SK-N-SH (cell line): Measurements from ENCODE around the gene HBA1. TPM values are rescaled to one million over a fixed set of nuclear protein-coding genes. Genes with fewer than 3 reads are reported as not detected.

Experiments
- CTCF ChIA-PET: fragments of 300-600, 350-600 bp; formaldehyde crosslinking; extraction: SDS; loops from one replicate; lab custom pipeline; 2021; lab: Yijun Ruan, JAX
- POLR2A ChIA-PET: fragments of 350-600 bp; sonication (Branson Sonifier 250); formaldehyde crosslinking; extraction: SDS; loops from one replicate; lab custom pipeline; 2020; ENCODE audit warnings: antibody characterized with exemption, inconsistent platforms; lab: Yijun Ruan, JAX
- DNase-seq: peaks from one replicate; pipeline ENCODE4 v3.0.0; 2012
- H2AFZ ChIP-seq: fragments of 200-600 bp; sonication (generic); 2 replicates; pipeline ENCODE4 v1.8.1; 2016; ENCODE audit warnings: antibody characterized with exemption, mild to moderate bottlenecking, low read depth
- H3F3A ChIP-seq: fragments of 200-600 bp; sonication (generic); replicated peaks from 2 replicates; pipeline ENCODE3; 2016; ENCODE audit warnings: antibody characterized with exemption, mild to moderate bottlenecking; ENCODE audit not compliant: insufficient read depth
- H3K27ac ChIP-seq, 2 experiments: fragments of 200-500 bp in 1 of 2; fragments of 200-600 bp in 1 of 2; sonication (Bioruptor generic) in 1 of 2; sonication (generic), shearing (Covaris generic) in 1 of 2; 2 replicates each; pipeline versions ENCODE4 v1.5.1 to v1.6.1; 2014 to 2016; ENCODE audit warnings: low read depth in 2 of 2, inconsistent platforms in 1 of 2, low read length in 1 of 2, mild to moderate bottlenecking in 1 of 2, mixed read lengths in 1 of 2
- H3K27me3 ChIP-seq: fragments of 200-600 bp; sonication (generic), shearing (Covaris generic); 2 replicates; pipeline ENCODE4 v1.6.1; 2016; ENCODE audit warnings: mixed run types; ENCODE audit not compliant: insufficient read depth
- H3K36me3 ChIP-seq, 2 experiments: fragments of 200-500 bp in 1 of 2; fragments of 200-600 bp in 1 of 2; sonication (Bioruptor generic) in 1 of 2; sonication (generic) in 1 of 2; replicated peaks in 1 of 2; 2 replicates each; pipeline versions ENCODE3 to v1.5.1; 2014 to 2016; ENCODE audit warnings: low read length in 1 of 2, mild to moderate bottlenecking in 1 of 2; ENCODE audit not compliant: insufficient read depth in 2 of 2, control insufficient read depth in 1 of 2
- H3K4me1 ChIP-seq, 2 experiments: fragments of 200-500 bp in 1 of 2; fragments of 200-600 bp in 1 of 2; sonication (Bioruptor generic) in 1 of 2; sonication (generic), shearing (Covaris generic) in 1 of 2; 2 replicates each; pipeline versions ENCODE4 v1.5.1 to v1.6.1; 2014 to 2016; ENCODE audit warnings: low read depth in 1 of 2, low read length in 1 of 2, mixed run types in 1 of 2; ENCODE audit not compliant: insufficient read depth in 2 of 2, control insufficient read depth in 1 of 2
- H3K4me2 ChIP-seq: fragments of 200-600 bp; sonication (generic), shearing (Covaris generic); 2 replicates; pipeline ENCODE4 v1.6.1; 2017; ENCODE audit warnings: mixed run types
- H3K4me3 ChIP-seq, 2 experiments: fragments of 200-500 bp in 1 of 2; fragments of 200-600 bp in 1 of 2; sonication (Bioruptor generic) in 1 of 2; sonication (generic), shearing (Covaris generic) in 1 of 2; 2 replicates each; pipeline versions ENCODE4 v1.5.1 to v1.8.1; 2014 to 2016; ENCODE audit warnings: low read depth in 2 of 2, inconsistent platforms in 1 of 2, low read length in 1 of 2, mild to moderate bottlenecking in 1 of 2, mixed read lengths in 1 of 2, moderate library complexity in 1 of 2
- H3K79me2 ChIP-seq: fragments of 200-600 bp; sonication (generic); 2 replicates; pipeline ENCODE4 v1.8.1; 2017; ENCODE audit warnings: mild to moderate bottlenecking; ENCODE audit not compliant: insufficient read depth
- H3K9ac ChIP-seq: fragments of 200-600 bp; sonication (generic); 2 replicates; pipeline ENCODE4 v1.6.1; 2017; ENCODE audit warnings: mixed run types
- H3K9me2 ChIP-seq: fragments of 200-600 bp; sonication (generic); 2 replicates; pipeline ENCODE4 v1.6.1; 2017; ENCODE audit warnings: mixed run types
- H3K9me3 ChIP-seq: fragments of 200-600 bp; sonication (generic); 2 replicates; pipeline ENCODE4 v1.6.1; 2017; ENCODE audit warnings: mixed run types, mild to moderate bottlenecking, moderate library complexity
- H4K20me1 ChIP-seq: fragments of 200-600 bp; sonication (generic); 2 replicates; pipeline ENCODE4 v1.6.1; 2017; ENCODE audit warnings: mild to moderate bottlenecking, mixed run types; ENCODE audit not compliant: insufficient read depth
- CHD2 ChIP-seq: fragments of 150-350 bp; IDR thresholded peaks from 2 replicates; pipeline ENCODE4 v1.6.1; 2018; ENCODE audit warnings: low read length; ENCODE audit not compliant: partially characterized antibody
- EP300 ChIP-seq, 2 experiments: IDR thresholded peaks; 2 replicates each; pipeline versions ENCODE4 v1.4.0 to v1.6.1; 2012; ENCODE audit warnings: borderline replicate concordance in 1 of 2, low read depth in 1 of 2, low read length in 1 of 2
- EZH2phosphoT487 ChIP-seq: fragments of 200-600 bp; sonication (generic); IDR thresholded peaks from 2 replicates; pipeline ENCODE4 v1.6.1; 2017; ENCODE audit warnings: low read depth, mixed run types, mild to moderate bottlenecking, antibody characterized with exemption, moderate library complexity, borderline replicate concordance
- FOXJ3 ChIP-seq: sonication (generic); formaldehyde crosslinking; IDR thresholded peaks from 2 replicates; pipeline ENCODE4 v1.5.1; 2020; ENCODE audit warnings: mild to moderate bottlenecking, missing genetic modification reagents
- FOXM1 ChIP-seq: IDR thresholded peaks from 2 replicates; pipeline ENCODE4 v1.4.0; 2012; ENCODE audit warnings: low read depth, mild to moderate bottlenecking
- GABPA ChIP-seq: IDR thresholded peaks from 2 replicates; pipeline ENCODE4 v1.4.0; 2012; ENCODE audit warnings: low read depth, mild to moderate bottlenecking
- GATA2 ChIP-seq: sonication (generic); formaldehyde crosslinking; IDR thresholded peaks from 2 replicates; pipeline ENCODE4 v1.5.0; 2020; ENCODE audit warnings: mild to moderate bottlenecking, missing genetic modification reagents
- MEF2A ChIP-seq: IDR thresholded peaks from 2 replicates; pipeline ENCODE4 v1.4.0; 2012; ENCODE audit warnings: low read depth, borderline replicate concordance
- MXI1 ChIP-seq: IDR thresholded peaks from 2 replicates; pipeline ENCODE4 v1.6.1; 2012; ENCODE audit warnings: mild to moderate bottlenecking, low read depth, low read length, improper control_type of control experiment
- NRF1 ChIP-seq: IDR thresholded peaks from 2 replicates; pipeline ENCODE4 v1.6.1; 2012; ENCODE audit warnings: low read depth, mild to moderate bottlenecking, low read length
- RAD21 ChIP-seq: IDR thresholded peaks from 2 replicates; pipeline ENCODE4 v1.6.1; 2012; ENCODE audit warnings: mild to moderate bottlenecking, low read length
- REST ChIP-seq: IDR thresholded peaks from 2 replicates; pipeline ENCODE4 v1.6.1; 2012; ENCODE audit warnings: mild to moderate bottlenecking, low read depth, low read length, moderate library complexity
- RXRA ChIP-seq: IDR thresholded peaks from 2 replicates; pipeline ENCODE4 v1.4.0; 2012; ENCODE audit warnings: low read depth, mild to moderate bottlenecking, borderline replicate concordance
- SMC3 ChIP-seq: IDR thresholded peaks from 2 replicates; pipeline ENCODE4 v1.6.1; 2012; ENCODE audit warnings: low read depth, low read length, improper control_type of control experiment
- TAF1 ChIP-seq: IDR thresholded peaks from 2 replicates; pipeline ENCODE4 v1.6.1; 2012; ENCODE audit warnings: low read depth, mild to moderate bottlenecking, low read length, moderate library complexity, borderline replicate concordance
- USF1 ChIP-seq: IDR thresholded peaks from 2 replicates; pipeline ENCODE4 v1.4.0; 2012; ENCODE audit warnings: low read depth, borderline replicate concordance
- USF2 ChIP-seq: fragments of 150-350 bp; IDR thresholded peaks from 2 replicates; pipeline ENCODE4 v1.6.1; 2017; ENCODE audit warnings: antibody characterized with exemption, low read length, low read depth, borderline replicate concordance
- WGBS: methylation state at CpG from one replicate; pipeline ENCODE4 v1.1.6; 2017; ENCODE audit warnings: low lambda C conversion rate; 5-methylcytosine and 5-hydroxymethylcytosine counted together
- polyA plus RNA-seq, 3 experiments: library from polyadenylated mRNA; depleted of rRNA; stranded (reverse); fragments of >200 nt; gene quantifications; 2 replicates each; pipeline ENCODE4 v1.2.3, GENCODE V29; 2012

HBA1 gene
- polyA plus RNA-seq, 1 of the 3 experiments (the other 2 are of a cell fraction): not detected

GRCh38 chr16:177981-178667 lies 1.6 kb downstream of the HBA1 start (continued):
- no peak for TF ChIP-seq REST
- no peak for TF ChIP-seq NRF1
- no peak for TF ChIP-seq FOXJ3 (CRISPR knock-in tag)
- TF ChIP-seq USF1: no peak
- TF ChIP-seq MEF2A: no peak
- TF ChIP-seq FOXM1: no peak
- TF ChIP-seq TAF1: no peak
- TF ChIP-seq RXRA: no peak
- no peak for TF ChIP-seq GATA2 (CRISPR knock-in tag)
- TF ChIP-seq MXI1: no peak
- TF ChIP-seq EP300 (IDR thresholded peaks at IDR 0.05; ENCODE audit: borderline replicate concordance in 1 of 2, low read depth in 1 of 2, low read length in 1 of 2): no peak
- no peak for TF ChIP-seq USF2
- TF ChIP-seq SMC3: no peak
- TF ChIP-seq CHD2: no peak

GRCh38 chr16:178668-179015 lies 2.2 kb downstream of the HBA1 start:
- H3F3A ChIP-seq: peaks cover 7% of the 10 kb centered on the region
- no peaks in the 10 kb centered on the region for H3K9me2 ChIP-seq
- peaks cover 28% of the 10 kb centered on the region for H3K27me3 ChIP-seq
- no peak overlapping the region for H3K9ac ChIP-seq
- TF ChIP-seq GABPA (no peak), FOXM1 (no peak), EZH2phosphoT487 (no peak), USF2 (no peak), TAF1 (no peak), RAD21 (no peak), GATA2 (CRISPR knock-in tag) (no peak)
- TF ChIP-seq, all 33 proteins: peak for 0
- Histone ChIP-seq H3K4me2 (no peak overlapping the region), H4K20me1 (peaks cover 18% of the 10 kb centered on the region), H3K79me2 (no peaks in the 10 kb centered on the region), H2AFZ (no peak overlapping the region), H3K4me1 (peaks cover 0 to 10% of the 10 kb centered on the region in 2 experiments; a peak in 1 of 4 replicates), H3K4me3 (no peak overlapping the region), H3K36me3 (no peaks in the 10 kb centered on the region), H3K9me3 (no peaks in the 10 kb centered on the region), H3K27ac (no peak overlapping the region)
- CTCF ChIA-PET: interaction anchor here (1.0 to 7.5 kb wide), 5 partner anchors 10 to 184 kb away, joined by 4 to 120 read pairs (median 38); no protein-coding TSS in a partner anchor
- 88% methylated on average over 11 of the region's 11 CpGs for WGBS
- POLR2A ChIA-PET: no interaction called here
- no peak for DNase-seq
